CD4-positive, alpha-beta T cell treated with Interferon alpha-2 for 1 hour (primary cell): ENCODE results near the gene ATRIP.

Experiments
- DNase-seq, 2 donors: peaks; one replicate each; pipeline ENCODE4 v3.0.0-alpha.2; 2020 to 2022

The ATRIP gene

DNA sequence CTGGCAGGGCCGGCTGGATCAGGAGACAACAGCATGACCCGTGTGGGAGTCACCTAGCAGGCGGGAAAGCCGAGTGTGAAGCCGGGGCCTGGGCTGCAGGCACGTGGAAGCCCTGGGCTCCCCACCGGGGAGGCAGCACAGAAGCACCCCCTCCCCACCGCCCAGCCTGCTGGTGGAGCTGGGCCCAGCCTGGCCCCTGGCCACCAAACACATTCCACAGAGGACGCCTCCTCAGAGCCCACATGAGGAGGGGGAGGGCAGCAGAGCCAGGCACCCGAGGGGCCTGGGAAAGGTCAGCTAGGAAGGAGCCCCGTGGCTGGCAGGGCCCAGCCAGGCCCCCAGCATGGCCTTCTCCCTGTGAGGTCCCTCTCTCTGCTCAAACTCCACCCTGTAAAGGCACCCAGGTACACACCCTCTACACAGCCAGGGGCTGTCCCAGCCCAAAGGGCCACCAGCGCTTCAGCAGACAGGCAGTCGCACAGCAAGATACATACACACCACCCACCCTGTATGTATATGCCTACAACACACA is 21.2 kb upstream of the ATRIP start:
- no peak for DNase-seq

DNA sequence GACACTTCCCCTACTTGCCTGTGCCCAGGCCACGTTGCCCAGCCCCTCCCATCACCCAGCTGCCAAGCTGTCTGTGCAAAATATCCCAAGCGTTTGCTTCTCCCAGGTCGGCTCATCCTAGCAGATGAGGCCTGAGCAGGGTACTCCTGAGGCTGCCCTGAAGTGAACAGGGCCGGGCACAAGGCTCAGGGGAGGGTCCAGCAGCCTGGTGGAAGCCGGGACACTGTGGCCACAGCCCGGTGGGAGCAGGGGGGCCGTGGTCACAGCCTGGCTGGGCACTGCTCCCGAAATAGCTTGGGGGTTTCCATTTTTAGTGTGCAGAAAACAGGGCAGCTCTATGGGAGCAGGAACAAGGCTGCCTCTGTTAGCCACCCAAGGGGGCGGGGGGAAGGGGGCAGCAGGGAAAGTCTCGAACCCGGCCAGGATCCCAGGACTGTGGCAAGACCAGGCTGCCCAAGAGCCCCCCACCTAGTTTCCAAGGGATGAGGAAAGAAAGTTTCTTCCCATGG is 20.1 kb upstream of the ATRIP start:
- no peak for DNase-seq

- no peak for DNase-seq
Observed at GRCh38 chr3:48426944-48427629, 19.4 kb upstream of the ATRIP start.

DNA sequence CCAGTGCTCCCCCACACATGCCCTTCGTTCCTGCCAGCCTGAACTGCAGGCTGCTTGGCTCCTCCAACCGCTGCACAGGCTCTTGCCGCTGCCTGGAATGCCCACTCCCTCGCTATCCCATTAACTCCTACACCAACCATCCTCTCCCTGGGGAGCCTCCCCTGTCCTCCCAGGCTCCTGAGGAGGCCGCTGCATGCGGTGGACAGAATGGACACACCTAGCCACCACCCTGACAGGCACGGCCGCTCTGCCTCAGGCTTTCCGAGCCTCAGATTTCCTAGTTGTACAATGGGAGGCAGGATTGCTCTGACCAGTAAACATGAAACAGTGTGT is 18.9 kb upstream of the ATRIP start:
- DNase-seq, result no peak

DNA sequence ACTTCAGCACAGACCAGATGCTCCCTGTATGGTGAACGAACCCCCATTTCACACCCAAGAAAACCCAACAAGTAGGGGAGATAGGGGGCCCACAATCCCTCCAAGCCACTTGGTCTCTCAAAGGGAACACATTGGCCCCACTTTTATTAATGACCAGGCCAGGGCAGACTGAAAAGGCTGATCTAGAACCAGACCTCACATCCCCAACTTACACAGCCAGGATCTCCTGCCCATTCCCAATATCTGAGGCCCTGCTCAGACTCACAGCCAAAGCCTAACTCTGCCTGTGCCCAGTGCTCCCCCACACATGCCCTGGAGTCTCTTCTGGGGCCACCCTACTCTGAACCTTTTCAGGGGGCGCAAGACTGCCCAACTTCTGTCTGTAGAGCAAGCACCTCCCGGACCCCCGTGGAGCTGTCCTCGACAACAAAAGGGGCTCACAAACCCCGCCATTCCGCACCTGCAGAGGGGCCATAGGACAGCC is 18.4 kb upstream of the ATRIP start:
- no peak for DNase-seq

DNA sequence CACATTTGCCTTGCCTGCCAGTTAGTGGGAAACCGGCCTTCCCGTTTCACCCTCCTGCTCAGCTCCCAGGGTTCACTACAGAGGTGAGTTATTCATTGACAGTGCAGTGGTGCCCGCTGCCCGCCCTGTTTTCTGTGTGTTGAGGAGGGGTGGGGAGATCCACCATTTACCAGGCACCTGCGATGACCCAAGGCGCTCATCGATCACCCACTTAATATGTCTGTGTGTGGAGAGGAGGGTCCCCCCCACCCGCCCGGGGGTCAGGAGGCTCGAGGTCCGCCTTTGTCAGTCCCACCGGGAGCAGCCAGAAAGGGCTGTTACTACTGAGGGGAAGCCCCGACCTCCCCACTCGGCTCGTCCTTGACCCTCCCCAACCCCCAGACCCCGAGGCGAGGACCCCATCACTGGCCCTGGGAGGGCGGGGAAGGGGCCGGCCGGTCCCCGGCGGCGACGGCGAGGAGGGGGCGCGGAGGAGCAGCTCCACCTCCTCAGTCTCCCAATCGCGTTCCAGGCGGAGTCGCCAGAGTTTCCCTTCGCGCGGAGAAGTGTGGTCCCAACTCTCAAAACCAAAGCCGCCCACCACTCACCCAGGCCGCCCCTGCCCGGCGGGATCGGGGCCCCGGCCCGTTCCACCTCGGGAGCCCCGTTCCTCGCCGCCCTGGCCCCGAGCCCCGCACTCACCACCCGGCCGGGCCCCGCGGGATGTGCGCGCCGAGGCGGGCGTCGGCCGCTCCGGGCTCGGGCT is 17.8 kb upstream of the ATRIP start:
- no peak for DNase-seq

DNA sequence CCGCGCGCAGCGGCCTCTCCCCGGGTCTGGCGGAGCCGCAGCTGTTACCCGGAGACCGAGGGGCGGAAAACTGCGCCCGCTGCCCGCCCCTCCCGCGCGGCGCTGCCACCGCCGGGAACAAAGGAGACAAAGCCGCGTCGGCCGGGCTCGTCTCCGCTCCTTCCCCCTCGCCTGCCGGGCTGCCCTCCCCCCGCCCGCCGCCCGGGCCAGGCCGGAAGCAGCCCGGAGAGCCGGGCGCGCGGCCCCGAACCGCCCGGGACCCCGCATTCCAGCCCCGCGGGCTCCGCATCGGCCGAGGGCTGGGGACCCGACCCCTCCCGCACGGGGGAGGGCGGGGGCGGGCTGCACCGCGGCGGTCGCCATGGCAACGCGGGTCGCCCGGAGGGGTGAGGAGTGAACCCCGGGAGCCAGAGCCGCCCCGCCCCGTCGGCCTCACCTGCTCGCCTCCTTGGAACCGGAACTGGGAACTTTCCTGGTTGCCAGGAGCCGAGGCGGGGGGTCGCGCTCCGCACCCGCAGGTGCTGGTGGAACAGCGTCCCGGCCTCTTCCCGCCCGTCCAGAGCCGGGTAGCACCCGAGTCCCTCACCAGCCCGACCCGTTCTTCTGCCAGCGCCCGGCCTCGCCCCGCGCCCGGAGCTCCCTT is 17.1 kb upstream of the ATRIP start:
- DNase-seq, result peak; percentile 51 to 74

DNA sequence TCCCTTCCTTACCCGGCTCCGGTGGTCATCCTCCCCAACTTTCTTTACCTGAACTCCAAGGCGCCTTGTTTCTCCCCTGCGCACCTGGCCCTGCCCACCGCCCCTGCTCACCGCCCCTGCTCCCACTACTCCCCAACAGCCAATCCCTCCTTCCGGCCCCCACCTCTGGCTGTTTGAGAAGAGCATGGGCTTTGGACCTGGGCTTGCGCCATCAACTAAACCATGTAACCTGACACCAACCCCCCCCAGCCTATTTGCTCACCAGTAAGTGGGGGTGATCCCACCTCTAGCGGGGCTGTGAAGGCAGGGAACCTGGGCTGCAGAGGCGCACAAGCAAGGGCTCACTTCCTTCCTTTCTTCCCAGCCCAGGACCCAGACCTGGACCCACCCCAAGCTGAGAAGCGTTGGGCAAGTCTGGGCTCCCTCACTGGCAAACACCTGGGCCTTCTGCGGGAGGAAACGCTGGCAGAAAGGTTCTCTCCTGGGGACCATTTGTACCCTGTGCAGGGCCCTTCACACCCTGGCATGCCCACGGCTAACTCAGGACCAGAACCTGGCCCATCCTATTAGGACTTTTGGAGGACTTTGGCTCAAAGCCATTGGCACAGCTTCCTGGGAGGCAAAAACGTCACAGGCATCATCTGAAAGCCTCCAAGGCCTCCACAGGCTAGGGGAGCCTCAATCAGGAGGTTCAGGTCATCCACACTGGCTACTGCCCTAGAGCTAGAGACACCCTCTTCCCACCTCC is 16.4 kb upstream of the ATRIP start, which contains the start of gene PLXNB1:
TSS of gene PLXNB1 (minus strand) at position 127 of the 748 bp plus-strand sequence. CDS start 5,475 bp downstream, outside the sequence.
- peak in 1 of 2 donors; percentile 17 for DNase-seq

DNA sequence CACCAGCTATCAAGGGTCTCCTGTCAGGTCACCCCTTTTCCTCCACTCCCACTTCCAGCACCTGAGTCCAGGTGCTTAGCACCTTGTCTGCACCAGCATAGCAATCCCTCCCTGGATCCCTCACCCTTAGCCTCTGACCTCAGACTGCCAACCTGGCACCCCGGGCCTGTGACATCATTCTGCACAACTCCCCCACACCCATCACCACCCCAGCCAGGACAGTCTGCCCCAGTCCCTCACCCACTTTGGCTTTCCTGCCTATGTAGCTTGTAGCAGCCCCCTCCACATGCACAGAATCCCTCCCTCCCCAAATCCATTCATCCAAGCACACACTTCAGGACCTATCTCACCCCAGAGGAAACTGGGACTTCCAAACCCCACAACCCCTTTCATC is 15.8 kb upstream of the ATRIP start:
- DNase-seq, result no peak

GRCh38 chr3:48431224-48432029 is 15.1 kb upstream of the ATRIP start:
- no peak for DNase-seq

- no peak for DNase-seq
Observed at GRCh38 chr3:48432411-48433371, 13.8 kb upstream of the ATRIP start.

DNA sequence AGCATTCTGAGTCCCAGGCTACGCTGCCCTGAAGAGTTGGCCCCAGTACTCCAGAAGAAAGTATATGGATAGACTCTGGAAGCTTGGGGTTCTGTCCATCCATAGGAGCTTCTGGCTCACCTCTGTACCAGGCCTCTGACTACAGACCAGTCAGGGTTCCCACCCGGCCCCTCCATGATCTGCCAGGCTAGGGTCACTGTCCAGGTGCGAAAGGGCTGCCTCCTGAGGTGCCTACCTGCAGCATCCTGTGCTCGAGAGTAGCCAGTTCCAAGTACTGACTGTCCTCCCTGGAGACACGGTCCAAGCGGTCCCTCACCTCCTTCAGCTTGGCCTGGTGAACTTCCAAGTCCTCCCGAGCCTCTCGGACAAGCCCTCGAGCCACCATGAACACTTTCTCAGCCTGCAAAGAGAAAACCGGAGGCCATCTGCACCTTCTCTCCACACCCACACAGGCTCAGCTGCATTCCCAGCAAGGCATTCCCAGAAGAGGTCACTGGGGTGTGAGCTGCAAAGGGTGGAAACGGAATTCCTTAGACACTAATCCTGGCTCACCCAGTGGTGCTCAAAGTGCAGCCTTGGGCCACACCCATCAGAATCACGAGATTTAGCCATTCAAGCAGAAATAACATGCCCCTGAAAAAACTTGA is 12.9 kb upstream of the ATRIP start:
- DNase-seq, result no peak

DNA sequence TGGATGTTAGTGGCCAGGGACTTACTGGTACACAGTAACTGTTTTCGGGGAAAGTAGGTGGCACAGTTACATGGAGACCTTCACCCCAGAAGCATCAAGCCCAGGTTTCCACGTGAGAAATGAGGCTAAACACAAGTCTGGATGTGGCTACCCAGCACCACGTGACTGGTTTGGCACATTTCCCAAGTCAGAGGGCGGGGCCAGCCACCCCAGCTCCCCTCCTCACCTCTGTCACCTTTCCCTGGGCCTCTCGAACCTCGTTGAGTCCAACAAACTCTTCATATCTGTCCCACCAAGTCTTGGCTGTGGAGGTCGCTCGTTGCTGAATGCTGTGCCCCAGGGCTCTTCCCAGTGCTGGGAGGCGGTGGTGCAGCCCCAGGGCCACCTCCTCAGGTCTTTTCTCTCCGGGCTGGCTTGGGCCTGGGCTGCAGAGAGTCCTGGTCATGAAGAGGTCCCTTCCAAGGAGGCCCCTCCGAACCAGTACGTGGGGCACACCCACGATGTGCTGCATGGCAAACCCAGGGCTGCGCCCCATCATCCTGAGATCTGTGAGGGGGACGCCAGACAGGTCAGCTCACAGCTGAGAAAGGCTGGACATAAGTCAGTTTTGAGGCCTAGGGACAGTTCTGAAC is 11.8 kb upstream of the ATRIP start:
- DNase-seq, result peak in 1 of 2 donors; percentile 25

DNA sequence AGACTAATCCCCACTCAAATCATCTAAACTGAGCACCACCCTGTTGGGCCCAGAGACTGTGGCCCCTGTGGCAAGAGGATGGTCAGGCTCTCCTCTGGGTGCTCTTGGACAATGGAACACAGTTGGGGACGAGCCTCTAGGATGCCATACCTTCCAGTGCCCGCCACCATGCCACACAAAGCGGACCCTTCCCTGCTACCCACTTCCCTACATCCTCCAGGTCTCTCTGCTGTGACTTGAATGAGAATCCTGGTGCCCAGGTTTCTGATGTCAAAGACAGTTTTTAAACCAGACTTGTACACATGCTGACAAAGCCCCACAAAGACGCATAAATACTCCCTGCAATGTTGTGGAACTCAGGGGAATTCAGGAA is 11.3 kb upstream of the ATRIP start:
- DNase-seq, result no peak

GRCh38 chr3:48435774-48436476 is 10.6 kb upstream of the ATRIP start:
- DNase-seq, result peak; percentile 86 to 90

DNA sequence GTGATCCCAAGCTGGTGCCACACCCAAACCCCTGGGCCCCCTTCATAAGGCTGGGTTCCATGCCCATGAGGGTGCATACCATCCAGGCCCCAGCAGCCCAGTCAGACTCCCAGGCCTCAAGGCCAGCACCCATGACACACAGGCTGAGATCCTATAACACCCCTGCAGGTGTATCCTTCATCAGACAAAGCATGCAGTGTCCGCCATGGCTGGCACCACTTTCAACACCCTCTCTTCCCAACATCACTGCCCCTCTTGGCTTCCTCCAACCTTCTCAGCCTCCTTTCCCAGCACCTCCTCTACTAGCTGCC is 10.1 kb upstream of the ATRIP start:
- DNase-seq, result no peak

DNA sequence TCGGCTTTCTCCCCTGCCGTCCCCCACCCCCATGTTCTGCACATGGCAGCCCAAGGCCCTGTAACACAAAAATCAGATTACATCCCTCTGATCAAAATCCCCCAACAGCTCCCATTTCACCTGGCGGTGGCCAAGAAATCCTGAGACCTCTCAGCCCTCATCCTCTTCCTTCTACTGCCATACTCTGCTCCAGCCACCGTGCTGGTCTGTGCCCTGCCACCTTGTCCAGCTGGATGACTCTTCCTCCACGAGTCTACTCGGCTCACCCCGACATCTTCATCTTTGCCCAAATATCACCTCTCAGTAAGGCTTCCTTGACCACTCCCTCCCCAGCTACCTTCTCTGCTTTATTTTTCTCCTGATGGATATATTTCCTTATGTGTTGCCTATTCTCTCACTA is 9.7 kb upstream of the ATRIP start:
- no peak for DNase-seq

- DNase-seq, result no peak
Observed at GRCh38 chr3:48437812-48438211, 8.7 kb upstream of the ATRIP start.
